GM18873 (cell line): Measurements from ENCODE around the gene IP6K1.

Experiments
- ATAC-seq: cut with Tn5 transposase; IDR thresholded peaks from one replicate; pipeline ENCODE4 v1.9.1; 2021; ENCODE audit warnings: mild to moderate bottlenecking, moderate library complexity, moderate number of reproducible peaks; ENCODE audit not compliant: unreplicated experiment, low FRiP score

IP6K1 gene

GRCh38 chr3:49727924-49728361 lies 58.4 kb downstream of the IP6K1 start:
- no peak for ATAC-seq

GRCh38 chr3:49727154-49727923 lies 59.0 kb downstream of the IP6K1 start:
- no peak for ATAC-seq

GRCh38 chr3:49725906-49726681 lies 60.2 kb downstream of the IP6K1 start:
- ATAC-seq = no peak

- ATAC-seq = no peak
These were observed 61.8 kb downstream of the IP6K1 start for GRCh38 chr3:49724586-49724985.

GRCh38 chr3:49723628-49724551 lies 62.5 kb downstream of the IP6K1 start, which contains the start of gene GMPPB:
TSS of gene GMPPB (minus strand) at chr3:49723951. CDS start at chr3:49723726, 225 bp downstream.
- ATAC-seq = peak; percentile 69

GRCh38 chr3:49723296-49723627 lies 63.1 kb downstream of the IP6K1 start:
- ATAC-seq = no peak

- no peak for ATAC-seq
These were observed 63.4 kb downstream of the IP6K1 start for GRCh38 chr3:49722896-49723295.

- ATAC-seq = no peak
These were observed 64.2 kb downstream of the IP6K1 start for GRCh38 chr3:49721896-49722781.

GRCh38 chr3:49721596-49721895 lies 64.8 kb downstream of the IP6K1 start:
- no peak for ATAC-seq

- no peak for ATAC-seq
These were observed 65.3 kb downstream of the IP6K1 start for GRCh38 chr3:49720855-49721595.

- peak; percentile 39 for ATAC-seq
These were observed 67.0 kb downstream of the IP6K1 start, which contains the start of gene AMIGO3 for GRCh38 chr3:49719214-49719884. TSS of gene AMIGO3 (minus strand) at chr3:49719684. CDS start at chr3:49719465, 219 bp downstream.

- no peak for ATAC-seq
These were observed 67.5 kb downstream of the IP6K1 start for GRCh38 chr3:49718858-49719213.

GRCh38 chr3:49717959-49718857 lies 68.1 kb downstream of the IP6K1 start:
- no peak for ATAC-seq

GRCh38 chr3:49717211-49717958 lies 69.0 kb downstream of the IP6K1 start:
- no peak for ATAC-seq

GRCh38 chr3:49716691-49717210 lies 69.6 kb downstream of the IP6K1 start:
- ATAC-seq = no peak

GRCh38 chr3:49716169-49716568 lies 70.2 kb downstream of the IP6K1 start:
- no peak for ATAC-seq
